OCI-LY1 (cell line): ENCODE results near the gene PSAT1.

Experiments used
- H2AFZ ChIP-seq: fragments of 200-600 bp; sonication (generic), shearing (Covaris generic); 2 replicates; pipeline ENCODE4 v1.6.0; 2014; ENCODE audit warnings: antibody characterized with exemption, mild to moderate bottlenecking, low read length
- H3F3A ChIP-seq: fragments of 200-600 bp; sonication (generic), shearing (Covaris generic); 2 replicates; pipeline ENCODE4 v1.6.0; 2014; ENCODE audit warnings: mild to moderate bottlenecking, antibody characterized with exemption, low read length, moderate library complexity; ENCODE audit not compliant: insufficient read depth
- H3K27ac ChIP-seq: fragments of 200-600 bp; sonication (generic); 2 replicates; pipeline ENCODE4 v1.5.1; 2014; ENCODE audit warnings: low read length, mixed run types, mild to moderate bottlenecking, low read depth; ENCODE audit not compliant: poor library complexity, severe bottlenecking
- H3K27me3 ChIP-seq: fragments of 200-600 bp; sonication (generic); 2 replicates; pipeline ENCODE4 v1.6.0; 2014; ENCODE audit warnings: antibody characterized with exemption, mild to moderate bottlenecking, low read length, moderate library complexity; ENCODE audit not compliant: insufficient read depth
- H3K36me3 ChIP-seq: fragments of 200-600 bp; sonication (generic); 2 replicates; pipeline ENCODE4 v1.6.1; 2014; ENCODE audit warnings: mild to moderate bottlenecking, antibody characterized with exemption, low read length, moderate library complexity, mixed read lengths; ENCODE audit not compliant: insufficient read depth
- H3K4me1 ChIP-seq: fragments of 200-600 bp; sonication (generic); 2 replicates; pipeline ENCODE4 v1.5.1; 2014; ENCODE audit warnings: mild to moderate bottlenecking, low read length, moderate library complexity; ENCODE audit not compliant: insufficient read depth, severe bottlenecking
- H3K4me2 ChIP-seq: fragments of 200-600 bp; sonication (generic), shearing (Covaris generic); 2 replicates; pipeline ENCODE4 v1.6.1; 2014; ENCODE audit warnings: low read length
- H3K4me3 ChIP-seq: fragments of 200-600 bp; sonication (generic); 2 replicates; pipeline ENCODE4 v1.5.1; 2014; ENCODE audit warnings: low read length, low read depth, mild to moderate bottlenecking, mixed read lengths; ENCODE audit not compliant: poor library complexity, severe bottlenecking
- H3K79me2 ChIP-seq: fragments of 200-600 bp; shearing (Covaris generic); 2 replicates; pipeline ENCODE4 v1.6.1; 2016; ENCODE audit warnings: mixed run types, low read length, mixed read lengths; ENCODE audit not compliant: insufficient read depth
- H3K9ac ChIP-seq: fragments of 200-600 bp; sonication (generic), shearing (Covaris generic); 2 replicates; pipeline ENCODE4 v1.6.1; 2014; ENCODE audit warnings: mild to moderate bottlenecking, low read length, mixed read lengths
- H3K9me2 ChIP-seq: fragments of 200-600 bp; sonication (generic), shearing (Covaris generic); 2 replicates; pipeline ENCODE4 v1.6.1; 2014; ENCODE audit warnings: low read depth, mild to moderate bottlenecking, low read length, mixed read lengths
- H3K9me3 ChIP-seq: fragments of 200-600 bp; shearing (Covaris generic); 2 replicates; pipeline ENCODE4 v1.6.1; 2014; ENCODE audit warnings: low read length, mixed read lengths
- H4K20me1 ChIP-seq: fragments of 200-600 bp; sonication (generic), shearing (Covaris generic); 2 replicates; pipeline ENCODE4 v1.6.0; 2016; ENCODE audit warnings: mild to moderate bottlenecking, low read length; ENCODE audit not compliant: insufficient read depth
- EZH2 ChIP-seq: fragments of 200-600 bp; sonication (generic), shearing (Covaris generic); IDR thresholded peaks from 2 replicates; pipeline ENCODE4 v1.8.0; 2017; ENCODE audit warnings: borderline replicate concordance, mixed run types, mild to moderate bottlenecking, antibody characterized with exemption, low read length, moderate library complexity, mixed read lengths
- TF ChIP-seq, protein P1 (sequence below): fragments of 200-600 bp; sonication (generic), shearing (Covaris generic); IDR thresholded peaks from 2 replicates; pipeline ENCODE4 v1.5.1; 2017; ENCODE audit warnings: mild to moderate bottlenecking, antibody characterized with exemption, low read length, moderate library complexity, mixed read lengths

PSAT1 gene

DNA sequence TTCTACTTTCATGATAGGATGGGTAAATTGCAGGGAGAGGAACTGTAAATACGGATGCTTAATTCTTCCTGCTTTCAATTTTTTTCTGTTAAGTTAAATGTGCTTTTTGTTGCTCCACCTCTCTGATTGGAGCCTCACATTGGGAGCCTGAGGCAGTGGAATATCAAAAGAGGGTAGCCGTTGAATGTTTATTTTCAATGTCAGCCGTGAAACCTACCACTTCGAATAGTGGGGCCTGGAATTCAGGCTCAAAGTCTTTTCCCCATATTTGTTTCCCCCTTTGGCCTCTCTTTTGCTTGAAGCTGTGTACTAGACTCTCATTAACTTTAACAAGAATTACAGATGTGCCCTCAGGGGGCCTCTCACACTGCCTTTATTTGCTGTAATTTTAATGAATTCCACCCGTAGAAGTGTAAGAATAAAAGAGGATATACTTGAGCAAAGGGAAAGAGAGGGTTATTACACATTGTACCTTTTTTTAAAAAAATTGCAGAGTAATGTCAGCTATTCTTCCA is 29.0 kb downstream of the PSAT1 start:
- no peaks in the 10 kb centered on the region for H3K4me1 ChIP-seq
- no peaks in the 10 kb centered on the region for H3K27me3 ChIP-seq
- H3K79me2 ChIP-seq = no peaks in the 10 kb centered on the region
- H3K9ac ChIP-seq = no peak overlapping the region
- no peaks in the 10 kb centered on the region for H4K20me1 ChIP-seq
- TF ChIP-seq, protein P1, sequence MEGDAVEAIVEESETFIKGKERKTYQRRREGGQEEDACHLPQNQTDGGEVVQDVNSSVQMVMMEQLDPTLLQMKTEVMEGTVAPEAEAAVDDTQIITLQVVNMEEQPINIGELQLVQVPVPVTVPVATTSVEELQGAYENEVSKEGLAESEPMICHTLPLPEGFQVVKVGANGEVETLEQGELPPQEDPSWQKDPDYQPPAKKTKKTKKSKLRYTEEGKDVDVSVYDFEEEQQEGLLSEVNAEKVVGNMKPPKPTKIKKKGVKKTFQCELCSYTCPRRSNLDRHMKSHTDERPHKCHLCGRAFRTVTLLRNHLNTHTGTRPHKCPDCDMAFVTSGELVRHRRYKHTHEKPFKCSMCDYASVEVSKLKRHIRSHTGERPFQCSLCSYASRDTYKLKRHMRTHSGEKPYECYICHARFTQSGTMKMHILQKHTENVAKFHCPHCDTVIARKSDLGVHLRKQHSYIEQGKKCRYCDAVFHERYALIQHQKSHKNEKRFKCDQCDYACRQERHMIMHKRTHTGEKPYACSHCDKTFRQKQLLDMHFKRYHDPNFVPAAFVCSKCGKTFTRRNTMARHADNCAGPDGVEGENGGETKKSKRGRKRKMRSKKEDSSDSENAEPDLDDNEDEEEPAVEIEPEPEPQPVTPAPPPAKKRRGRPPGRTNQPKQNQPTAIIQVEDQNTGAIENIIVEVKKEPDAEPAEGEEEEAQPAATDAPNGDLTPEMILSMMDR = no peak
- no peak for TF ChIP-seq EZH2
- H2AFZ ChIP-seq = no peak overlapping the region
- H3K9me2 ChIP-seq = no peaks in the 10 kb centered on the region
- no peak overlapping the region for H3K27ac ChIP-seq
- peaks cover 46% of the 10 kb centered on the region for H3K36me3 ChIP-seq
- no peaks in the 10 kb centered on the region for H3F3A ChIP-seq
- H3K4me3 ChIP-seq = no peak overlapping the region
- H3K4me2 ChIP-seq = no peak overlapping the region
- no peaks in the 10 kb centered on the region for H3K9me3 ChIP-seq

DNA sequence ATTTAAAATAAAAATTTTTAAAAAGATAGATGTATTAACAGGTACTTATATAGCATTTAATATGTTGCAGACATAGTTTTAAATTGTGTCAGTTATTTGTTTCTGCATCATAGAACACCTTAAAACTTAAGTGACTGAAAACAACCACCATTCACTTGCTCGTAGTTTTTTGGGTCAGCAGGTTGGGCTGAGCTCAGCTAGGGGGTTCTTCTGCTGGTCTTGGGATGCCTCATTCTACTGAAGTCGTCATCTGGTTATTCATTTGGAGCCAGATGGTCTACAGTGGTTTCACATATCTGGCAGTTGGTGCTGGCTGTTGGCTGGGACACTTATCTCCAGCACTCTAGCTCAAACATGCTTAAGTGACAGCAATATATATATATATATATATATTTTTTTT is 29.6 kb downstream of the PSAT1 start:
- H3K36me3 ChIP-seq = peaks cover 43% of the 10 kb centered on the region
- no peaks in the 10 kb centered on the region for H3K9me2 ChIP-seq

DNA sequence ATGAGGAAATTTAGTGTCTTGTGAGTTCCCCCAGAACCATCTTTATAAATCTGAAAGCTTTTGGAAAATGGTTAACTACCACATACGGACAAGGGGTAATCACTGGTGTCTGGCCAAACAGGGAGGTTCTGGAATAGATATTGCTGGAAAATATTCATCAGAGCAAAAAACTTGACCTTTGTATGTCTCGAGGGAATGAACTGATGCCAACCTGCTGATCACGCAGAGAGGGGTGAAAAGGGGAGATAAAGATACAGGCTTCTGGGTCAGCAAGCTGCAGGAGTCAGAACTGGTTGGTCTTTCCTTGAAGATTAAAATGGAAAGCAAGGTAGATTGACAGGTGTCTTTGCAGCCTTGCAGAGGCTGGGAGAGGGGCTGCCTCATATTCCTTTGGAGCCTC is 35.5 kb downstream of the PSAT1 start:
- H3K9me2 ChIP-seq = no peaks in the 10 kb centered on the region
- H3K4me2 ChIP-seq = no peak overlapping the region
- H3K9me3 ChIP-seq = no peaks in the 10 kb centered on the region
- no peaks in the 10 kb centered on the region for H3K27me3 ChIP-seq
- H3K9ac ChIP-seq = no peak overlapping the region
- H3K4me3 ChIP-seq = no peak overlapping the region
- H3F3A ChIP-seq = no peaks in the 10 kb centered on the region
- H3K36me3 ChIP-seq = peaks cover 24% of the 10 kb centered on the region
- no peak overlapping the region for H3K27ac ChIP-seq
- H2AFZ ChIP-seq = no peak overlapping the region
- H4K20me1 ChIP-seq = no peaks in the 10 kb centered on the region
- H3K4me1 ChIP-seq = no peaks in the 10 kb centered on the region
- no peaks in the 10 kb centered on the region for H3K79me2 ChIP-seq
- TF ChIP-seq EZH2 = no peak
- TF ChIP-seq, protein P1 = no peak

More for the DNA sequence above, 29.6 kb downstream of the PSAT1 start:
- Histone ChIP-seq H3K4me3 (no peak overlapping the region), H3K27me3 (no peaks in the 10 kb centered on the region), H3K4me2 (no peak overlapping the region), H3K9me3 (no peaks in the 10 kb centered on the region), H3F3A (no peaks in the 10 kb centered on the region), H2AFZ (no peak overlapping the region), H3K27ac (no peak overlapping the region), H4K20me1 (no peaks in the 10 kb centered on the region), H3K79me2 (no peaks in the 10 kb centered on the region), H3K4me1 (no peaks in the 10 kb centered on the region), H3K9ac (no peak overlapping the region)
- TF ChIP-seq EZH2 = no peak

DNA sequence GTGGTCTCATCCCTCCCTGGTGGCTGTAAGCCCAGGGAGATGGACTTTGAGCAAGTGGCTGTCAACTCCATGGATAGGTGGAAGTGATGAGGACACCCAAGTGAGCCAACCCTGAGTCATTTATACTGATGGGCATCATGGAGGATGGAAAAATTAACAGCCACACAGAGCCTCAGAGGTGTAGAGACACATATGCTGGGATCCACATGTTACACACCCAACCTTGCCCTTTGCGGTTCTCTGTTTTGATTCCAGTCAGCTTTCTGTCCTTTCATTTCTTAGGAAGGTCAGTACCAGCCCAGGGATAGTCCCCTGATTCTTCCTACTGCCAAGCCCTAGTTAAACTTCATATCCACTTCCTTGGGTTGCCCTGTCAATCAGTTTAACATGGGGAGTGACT is 51.9 kb downstream of the PSAT1 start:
- H3K27ac ChIP-seq = no peak overlapping the region
- H3K9me2 ChIP-seq = no peaks in the 10 kb centered on the region
- no peak overlapping the region for H3K4me3 ChIP-seq
- no peaks in the 10 kb centered on the region for H3K79me2 ChIP-seq
- no peak overlapping the region for H3K9ac ChIP-seq
- no peaks in the 10 kb centered on the region for H4K20me1 ChIP-seq
- H3K9me3 ChIP-seq = no peaks in the 10 kb centered on the region
- H3K27me3 ChIP-seq = no peaks in the 10 kb centered on the region
- H3F3A ChIP-seq = no peaks in the 10 kb centered on the region
- H3K36me3 ChIP-seq = no peaks in the 10 kb centered on the region
- TF ChIP-seq, protein P1 = no peak
- no peak for TF ChIP-seq EZH2
- no peaks in the 10 kb centered on the region for H3K4me1 ChIP-seq
- no peak overlapping the region for H2AFZ ChIP-seq
- no peak overlapping the region for H3K4me2 ChIP-seq
